Fibroblast of lung (primary cell): Measurements from ENCODE around the gene GRHPR. TPM values are rescaled to one million over a fixed set of nuclear protein-coding genes. Genes with fewer than 3 reads are reported as not detected.

Experiments
- DNase-seq, 2 donors: peaks; one replicate each; pipeline versions ENCODE4 v3.0.0 to v3.0.0-alpha.2; 2010; ENCODE audit warnings: low read depth in 2 of 2
- H2AFZ ChIP-seq: 2 replicates; pipeline ENCODE4 v1.5.1; 2012; ENCODE audit warnings: low read length, control low read depth, inconsistent platforms
- H3K27ac ChIP-seq: 2 replicates; pipeline ENCODE4 v1.5.1; 2011; ENCODE audit warnings: low read length, control low read depth; ENCODE audit not compliant: insufficient read depth
- H3K27me3 ChIP-seq: 2 replicates; pipeline ENCODE4 v1.5.1; 2011; ENCODE audit warnings: mild to moderate bottlenecking, low read length; ENCODE audit not compliant: control insufficient read depth, insufficient read depth
- H3K36me3 ChIP-seq: 2 replicates; pipeline ENCODE4 v1.5.1; 2011; ENCODE audit warnings: low read length; ENCODE audit not compliant: control insufficient read depth, insufficient read depth
- H3K4me1 ChIP-seq: 2 replicates; pipeline ENCODE4 v1.5.1; 2011; ENCODE audit warnings: low read length; ENCODE audit not compliant: control insufficient read depth, insufficient read depth; ENCODE audit errors: extremely low read depth
- H3K4me2 ChIP-seq: 2 replicates; pipeline ENCODE4 v1.5.1; 2011; ENCODE audit warnings: low read length, control low read depth; ENCODE audit not compliant: insufficient read depth; ENCODE audit errors: extremely low read depth
- H3K4me3 ChIP-seq, 4 experiments: fragments of 200-600 bp in 1 of 4; sonication (generic) in 1 of 4; replicated peaks in 1 of 4; 2 replicates each; pipeline ENCODE4 v1.5.1; 2011 to 2016; ENCODE audit warnings: low read length in 4 of 4, low read depth in 3 of 4, mild to moderate bottlenecking in 3 of 4, control low read depth in 2 of 4, inconsistent platforms in 1 of 4, mixed read lengths in 1 of 4; ENCODE audit not compliant: insufficient read depth in 1 of 4; ENCODE audit errors: control extremely low read depth in 1 of 4
- H3K79me2 ChIP-seq: 2 replicates; pipeline ENCODE4 v1.5.1; 2012; ENCODE audit warnings: mild to moderate bottlenecking, low read length, inconsistent platforms; ENCODE audit not compliant: control insufficient read depth, insufficient read depth
- H3K9ac ChIP-seq: 2 replicates; pipeline ENCODE4 v1.5.1; 2011; ENCODE audit warnings: mild to moderate bottlenecking, low read length, control low read depth; ENCODE audit not compliant: insufficient read depth
- H3K9me3 ChIP-seq: 2 replicates; pipeline ENCODE4 v1.5.1; 2012; ENCODE audit warnings: low read depth, low read length; ENCODE audit not compliant: control insufficient read depth, insufficient read depth
- H4K20me1 ChIP-seq: 2 replicates; pipeline ENCODE4 v1.5.1; 2011; ENCODE audit warnings: low read length; ENCODE audit not compliant: control insufficient read depth, insufficient read depth; ENCODE audit errors: extremely low read depth
- CTCF ChIP-seq, 2 donors: IDR thresholded peaks in 1 of 2; conservative IDR thresholded peaks in 1 of 2; 1 replicate in 1 of 2; 2 replicates in 1 of 2; pipeline ENCODE4 v1.5.1; 2011 to 2012; ENCODE audit warnings: low read length in 2 of 2, control low read depth in 1 of 2, inconsistent platforms in 1 of 2, low read depth in 1 of 2, mild to moderate bottlenecking in 1 of 2
- EZH2 ChIP-seq: IDR thresholded peaks from 2 replicates; pipeline ENCODE4 v1.5.1; 2012; ENCODE audit warnings: low read length, control low read depth, mild to moderate bottlenecking; ENCODE audit errors: missing control alignments
- polyA plus RNA-seq, 2 donors: library from polyadenylated mRNA; depleted of rRNA in 1 of 2; stranded (reverse) in 1 of 2; unstranded in 1 of 2; fragments of >200 nt; gene quantifications; 2 replicates each; pipeline ENCODE4 v1.2.1, GENCODE V29; 2011 to 2012; ENCODE audit warnings: missing spikeins in 1 of 2
- total RNA-seq: library from RNA; depleted of rRNA; stranded (reverse); fragments of >200 nt; gene quantifications from 2 replicates; pipeline ENCODE4 v1.2.1, GENCODE V29; 2014

Gene GRHPR
- total and polyA plus RNA-seq, 2 donors (not counting 1 experiment from before 2014, with no cell fraction given): 107 to 108 TPM

- H3K27ac ChIP-seq: peak within 1 kb of the TSS; percentile 87
Measured at GRCh38 chr9:37485389-37486255, 63.1 kb downstream of the GRHPR start, which contains the start of gene POLR1E. TSS of gene POLR1E (plus strand) at chr9:37485948. CDS start at chr9:37486048, 100 bp downstream.

GRCh38 chr9:37486256-37486615 lies 63.7 kb downstream of the GRHPR start:
- Histone ChIP-seq H3K9me3 (no peaks in the 10 kb centered on the region), H3K4me2 (peak overlapping the region; percentile 74), H3K36me3 (peaks cover 2% of the 10 kb centered on the region), H3K9ac (peak overlapping the region; percentile 75), H2AFZ (peak overlapping the region; percentile 62), H4K20me1 (no peaks in the 10 kb centered on the region), H3K27ac (peak overlapping the region; percentile 87), H3K4me3 (peak overlapping the region; percentile 64 to 87 (median 77)), H3K27me3 (no peaks in the 10 kb centered on the region), H3K79me2 (peaks cover 20% of the 10 kb centered on the region), H3K4me1 (peaks cover 7% of the 10 kb centered on the region)
- DNase-seq: no peak
- TF ChIP-seq EZH2 (no peak), CTCF (conservative IDR thresholded peaks at IDR 0.05 in 1 of 2, IDR thresholded peaks at IDR 0.05 in 1 of 2; ENCODE audit: low read depth in 1 of 2, low read length in 2 of 2) (no peak)

More at GRCh38 chr9:37485389-37486255, 63.1 kb downstream of the GRHPR start, which contains the start of gene POLR1E:
- no peak for TF ChIP-seq CTCF (conservative IDR thresholded peaks at IDR 0.05 in 1 of 2, IDR thresholded peaks at IDR 0.05 in 1 of 2; ENCODE audit: low read depth in 1 of 2, low read length in 2 of 2)
- TF ChIP-seq EZH2: no peak
- H2AFZ ChIP-seq: peak within 1 kb of the TSS; percentile 90
- peak within 1 kb of the TSS; percentile 75 for H3K9ac ChIP-seq
- peaks cover 2% of the 10 kb centered on the region for H3K36me3 ChIP-seq
- no peaks in the 10 kb centered on the region for H3K27me3 ChIP-seq
- peak within 1 kb of the TSS; percentile 64 to 87 (median 77) for H3K4me3 ChIP-seq
- H3K4me1 ChIP-seq: peaks cover 7% of the 10 kb centered on the region
- DNase-seq: peak; percentile 86 to 90
- no peaks in the 10 kb centered on the region for H4K20me1 ChIP-seq
- H3K9me3 ChIP-seq: no peaks in the 10 kb centered on the region
- peak within 1 kb of the TSS; percentile 90 for H3K4me2 ChIP-seq
- H3K79me2 ChIP-seq: peaks cover 20% of the 10 kb centered on the region

Other genes starting within 250 kb of the GRHPR start
- gene ZBTB5, start 42.8 kb downstream of the GRHPR start, total RNA-seq: 5.1 and 5.6 TPM in 2 replicates
- gene ZBTB5, start 42.8 kb downstream of the GRHPR start, polyA plus RNA-seq: 5.7 and 7.3 TPM in 2 replicates
- gene POLR1E, start 63.3 kb downstream of the GRHPR start, total RNA-seq: 31.7 and 43.7 TPM in 2 replicates
- 30.9 and 59.2 TPM in 2 replicates for gene POLR1E, start 63.3 kb downstream of the GRHPR start, polyA plus RNA-seq
- gene FBXO10, start 153.7 kb downstream of the GRHPR start, total RNA-seq: 11.6 and 12.2 TPM in 2 replicates
- gene FBXO10, start 153.7 kb downstream of the GRHPR start, polyA plus RNA-seq: 7.6 and 8.2 TPM in 2 replicates
- gene TOMM5, start 169.9 kb downstream of the GRHPR start, total RNA-seq: 113 and 128 TPM in 2 replicates
- gene TOMM5, start 169.9 kb downstream of the GRHPR start, polyA plus RNA-seq: 162 and 203 TPM in 2 replicates
- not detected in 2 replicates for gene FRMPD1, start 228.3 kb downstream of the GRHPR start, total RNA-seq
- not detected in 2 replicates for gene FRMPD1, start 228.3 kb downstream of the GRHPR start, polyA plus RNA-seq